Tibial nerve (tissue), 4 donors: Measurements from ENCODE around the gene PAX1. TPM values are rescaled to one million over a fixed set of nuclear protein-coding genes. Genes with fewer than 3 reads are reported as not detected.

Experiments used
- DNase-seq, 2 donors: peaks; one replicate each; pipeline ENCODE4 v3.0.0-alpha.2; 2019; ENCODE audit warnings: low spot score in 2 of 2
- H3K27ac ChIP-seq, 4 donors: fragments of 200-600 bp; sonication (generic) in 3 of 4; one replicate each; pipeline ENCODE4 v1.5.1; 2017 to 2019; ENCODE audit warnings: mild to moderate bottlenecking in 1 of 4
- H3K27me3 ChIP-seq, 2 donors: fragments of 200-600 bp; sonication (generic) in 1 of 2; one replicate each; pipeline versions ENCODE4 v1.5.1 to v1.6.0; 2017 to 2019
- H3K36me3 ChIP-seq, 3 donors: fragments of 200-600 bp; sonication (generic); one replicate each; pipeline ENCODE4 v1.5.1; 2018 to 2019
- H3K4me1 ChIP-seq, 4 donors: fragments of 200-600 bp; sonication (generic) in 3 of 4; one replicate each; pipeline ENCODE4 v1.5.1; 2017 to 2019
- H3K4me3 ChIP-seq, 4 donors: fragments of 200-600 bp; sonication (generic) in 3 of 4; one replicate each; pipeline ENCODE4 v1.5.1; 2017 to 2019; ENCODE audit warnings: mild to moderate bottlenecking in 1 of 4, moderate library complexity in 1 of 4
- H3K9me3 ChIP-seq, 4 donors: fragments of 200-600 bp; sonication (generic) in 3 of 4; one replicate each; pipeline ENCODE4 v1.5.1; 2017 to 2019
- CTCF ChIP-seq, 5 experiments: fragments of 200-600 bp in 3 of 5; fragments of 450-650 bp in 2 of 5; sonication (generic) in 3 of 5; IDR thresholded peaks; one replicate each; pipeline ENCODE4 v1.5.1; 2016 to 2019; ENCODE audit warnings: antibody characterized with exemption in 5 of 5, mild to moderate bottlenecking in 3 of 5, moderate library complexity in 2 of 5
- EP300 ChIP-seq, 2 donors: sonication (generic); formaldehyde crosslinking; IDR thresholded peaks; one replicate each; pipeline ENCODE4 v1.6.1; 2017; ENCODE audit warnings: antibody characterized with exemption in 2 of 2, mild to moderate bottlenecking in 1 of 2
- POLR2A ChIP-seq, 2 donors: fragments of 450-650 bp; IDR thresholded peaks; one replicate each; pipeline ENCODE4 v1.6.1; 2017; ENCODE audit warnings: antibody characterized with exemption in 2 of 2, mild to moderate bottlenecking in 2 of 2, moderate library complexity in 2 of 2
- WGBS, 2 donors: methylation state at CpG; one replicate each; pipeline ENCODE4 v1.1.5; 2018; 5-methylcytosine and 5-hydroxymethylcytosine counted together
- total RNA-seq, 4 donors: library from RNA; depleted of rRNA; stranded (reverse); fragments of >200 nt; gene quantifications; one replicate each; pipeline ENCODE4 v1.1.0, GENCODE V29; 2016

The PAX1 gene
- total RNA-seq, 4 donors from 2014 or later = not detected

- no peak for TF ChIP-seq CTCF (IDR thresholded peaks at IDR 0.05)
- no peak for TF ChIP-seq POLR2A (IDR thresholded peaks at IDR 0.05)
- no peak for TF ChIP-seq EP300 (IDR thresholded peaks at IDR 0.05)
- Histone ChIP-seq H3K4me3 (no peak overlapping the region), H3K27me3 (peaks cover 0 to 35% of the 10 kb centered on the region in 2 donors), H3K4me1 (no peaks in the 10 kb centered on the region), H3K9me3 (no peaks in the 10 kb centered on the region), H3K36me3 (no peaks in the 10 kb centered on the region), H3K27ac (no peak overlapping the region)
- no peak for DNase-seq
- WGBS, 2 donors = 32 to 33% methylated on average over 8 of the region's 8 CpGs
Observed at GRCh38 chr20:21693322-21693721, 12.1 kb upstream of the PAX1 start.

GRCh38 chr20:21698494-21699215 is 6.8 kb upstream of the PAX1 start:
- DNase-seq = no peak
- WGBS, 2 donors = 13 to 16% methylated on average over 9 of the region's 9 CpGs
- Histone ChIP-seq H3K4me1 (peaks cover 0 to 18% (median 0%) of the 10 kb centered on the region in 4 donors), H3K27ac (no peak overlapping the region), H3K36me3 (no peaks in the 10 kb centered on the region), H3K9me3 (no peaks in the 10 kb centered on the region), H3K4me3 (no peak overlapping the region), H3K27me3 (peaks cover 0 to 75% of the 10 kb centered on the region in 2 donors)
- TF ChIP-seq EP300 (IDR thresholded peaks at IDR 0.05) = no peak

GRCh38 chr20:21699216-21699508 is 6.3 kb upstream of the PAX1 start:
- 35 to 40% methylated on average over 8 of the region's 8 CpGs for WGBS, 2 donors
- Histone ChIP-seq H3K9me3 (no peaks in the 10 kb centered on the region), H3K36me3 (no peaks in the 10 kb centered on the region), H3K4me3 (no peak overlapping the region), H3K4me1 (peaks cover 0 to 20% (median 0%) of the 10 kb centered on the region in 4 donors), H3K27ac (no peak overlapping the region), H3K27me3 (peaks cover 0 to 80% of the 10 kb centered on the region in 2 donors)
- TF ChIP-seq EP300 (IDR thresholded peaks at IDR 0.05) = no peak
- TF ChIP-seq CTCF (IDR thresholded peaks at IDR 0.05) = no peak
- TF ChIP-seq POLR2A (IDR thresholded peaks at IDR 0.05) = no peak
- DNase-seq = no peak

GRCh38 chr20:21701171-21701876 is 4.1 kb upstream of the PAX1 start:
- Histone ChIP-seq H3K27ac (no peak overlapping the region), H3K9me3 (no peaks in the 10 kb centered on the region), H3K27me3 (peaks cover 0 to 93% of the 10 kb centered on the region in 2 donors), H3K4me3 (no peak overlapping the region), H3K36me3 (no peaks in the 10 kb centered on the region), H3K4me1 (peaks cover 0 to 30% (median 0%) of the 10 kb centered on the region in 4 donors)
- TF ChIP-seq CTCF (IDR thresholded peaks at IDR 0.05) (no peak), EP300 (IDR thresholded peaks at IDR 0.05) (no peak), POLR2A (IDR thresholded peaks at IDR 0.05) (no peak)
- WGBS, 2 donors = 14 to 19% methylated on average over 33 of the region's 33 CpGs
- DNase-seq = no peak

- H3K36me3 ChIP-seq = no peaks in the 10 kb centered on the region
- H3K27ac ChIP-seq = no peak overlapping the region
- peaks cover 0 to 34% (median 0%) of the 10 kb centered on the region in 4 donors for H3K4me1 ChIP-seq
- H3K27me3 ChIP-seq = peaks cover 0 to 94% of the 10 kb centered on the region in 2 donors
- 30 to 43% methylated on average over 14 of the region's 14 CpGs for WGBS, 2 donors
- no peaks in the 10 kb centered on the region for H3K9me3 ChIP-seq
- no peak for TF ChIP-seq EP300 (IDR thresholded peaks at IDR 0.05)
- no peak for TF ChIP-seq POLR2A (IDR thresholded peaks at IDR 0.05)
- no peak for TF ChIP-seq CTCF (IDR thresholded peaks at IDR 0.05)
- no peak for DNase-seq
- H3K4me3 ChIP-seq = no peak overlapping the region
Observed at GRCh38 chr20:21702016-21702415, 3.4 kb upstream of the PAX1 start.
